ENCODE measurements around the gene ZNF883.

GRCh38 chr9:113012492-113012891 lies 500 bp upstream of the ZNF883 start:
- TF ChIP-seq POLR2A (IDR thresholded peaks at IDR 0.05; ENCODE audit: low read depth, low read length) (no peak), TAF1 (IDR thresholded peaks at IDR 0.05; ENCODE audit: borderline replicate concordance, low read depth, low read length) (no peak), POLR2AphosphoS5 (IDR thresholded peaks at IDR 0.05; ENCODE audit: low read depth, low read length) (no peak)

Data from GM12892 (cell line).